ENCODE results near the gene TNFRSF25.
"Not testable (repeated sequence)": the region's sequence is repeated elsewhere in the genome, so short reads cannot be mapped to it uniquely, and the experiment has no call there.

The TNFRSF25 gene

GRCh38 chr1:6470132-6471085 lies 4.4 kb upstream of the TNFRSF25 start:
- no peak for DNase-seq (ENCODE audit: low read depth in 1 of 2, low spot score in 1 of 2)

GRCh38 chr1:6468729-6469461 lies 2.9 kb upstream of the TNFRSF25 start:
- DNase-seq (ENCODE audit: low read depth in 1 of 2, low spot score in 1 of 2) = no peak

DNA sequence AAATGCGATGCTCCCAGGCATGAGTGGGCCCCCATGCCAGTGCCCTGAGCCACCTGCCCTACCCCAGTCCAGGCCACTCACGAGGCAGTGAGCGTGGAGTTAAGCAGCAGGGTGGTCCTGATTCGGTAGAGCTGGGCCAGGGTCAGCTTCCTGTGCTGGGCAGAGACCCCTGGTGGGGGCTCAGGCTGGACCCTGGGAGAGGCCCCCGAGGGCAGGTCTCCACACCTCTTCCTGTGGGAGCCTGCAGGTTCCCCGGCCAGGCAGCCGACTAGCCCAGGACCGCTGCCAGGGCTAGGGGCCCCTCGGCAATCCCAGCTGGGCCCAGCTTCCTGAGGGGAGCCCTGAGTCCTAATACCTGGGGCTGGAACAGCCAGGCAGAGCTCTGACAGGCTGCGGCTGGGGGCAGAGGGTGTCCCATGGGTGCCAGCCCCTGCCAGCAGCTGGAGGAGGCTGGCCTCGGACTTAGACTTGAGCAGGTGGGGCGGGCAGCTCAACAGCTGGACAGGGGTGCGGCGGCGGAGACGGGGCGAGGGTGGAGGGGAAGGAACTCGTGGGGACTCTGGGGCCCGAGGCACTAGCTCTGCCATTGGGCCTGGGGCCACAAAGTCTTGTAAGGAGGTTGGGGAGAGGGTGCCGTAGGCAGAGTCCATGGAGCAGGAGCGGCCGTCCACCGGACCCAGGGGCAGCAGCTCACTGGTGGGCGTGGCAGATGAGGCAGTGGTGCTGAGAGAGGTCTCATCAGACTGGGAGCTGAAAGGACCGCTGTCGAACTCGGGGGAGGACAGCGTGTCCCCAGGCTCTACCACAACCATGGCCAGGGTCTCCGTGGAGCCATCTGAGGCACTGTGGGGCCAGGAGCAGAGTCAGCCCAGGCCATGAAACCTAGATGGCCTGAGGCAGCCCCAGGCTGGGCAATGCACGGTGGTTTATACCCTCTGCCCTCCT lies 2.0 kb upstream of the TNFRSF25 start:
- no peak for DNase-seq (ENCODE audit: low read depth in 1 of 2, low spot score in 1 of 2)

DNA sequence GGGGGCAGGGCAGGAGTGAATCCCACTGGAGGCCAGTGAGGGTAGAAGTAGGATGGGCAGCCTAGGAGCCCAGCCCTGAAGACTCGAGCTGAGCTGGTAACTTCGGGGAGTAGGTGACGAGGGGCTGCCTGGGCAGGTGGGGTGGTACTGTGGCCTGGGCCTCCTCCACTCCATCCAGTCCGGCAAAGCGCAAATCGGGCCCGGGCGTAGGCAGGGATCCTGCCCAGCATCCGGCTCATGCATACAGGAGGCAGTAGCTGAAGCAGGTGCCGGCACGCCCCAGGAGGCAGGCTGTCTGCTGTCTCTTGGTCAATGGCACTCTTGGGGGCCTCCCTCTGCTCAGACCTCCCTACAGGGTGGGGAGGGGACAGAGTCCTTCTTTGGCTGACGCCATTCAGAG lies 1.3 kb upstream of the TNFRSF25 start:
- DNase-seq (ENCODE audit: low read depth in 1 of 2, low spot score in 1 of 2) = no peak

GRCh38 chr1:6466751-6467150 lies 778 bp upstream of the TNFRSF25 start:
- DNase-seq (ENCODE audit: low read depth in 1 of 2, low spot score in 1 of 2) = no peak

DNA sequence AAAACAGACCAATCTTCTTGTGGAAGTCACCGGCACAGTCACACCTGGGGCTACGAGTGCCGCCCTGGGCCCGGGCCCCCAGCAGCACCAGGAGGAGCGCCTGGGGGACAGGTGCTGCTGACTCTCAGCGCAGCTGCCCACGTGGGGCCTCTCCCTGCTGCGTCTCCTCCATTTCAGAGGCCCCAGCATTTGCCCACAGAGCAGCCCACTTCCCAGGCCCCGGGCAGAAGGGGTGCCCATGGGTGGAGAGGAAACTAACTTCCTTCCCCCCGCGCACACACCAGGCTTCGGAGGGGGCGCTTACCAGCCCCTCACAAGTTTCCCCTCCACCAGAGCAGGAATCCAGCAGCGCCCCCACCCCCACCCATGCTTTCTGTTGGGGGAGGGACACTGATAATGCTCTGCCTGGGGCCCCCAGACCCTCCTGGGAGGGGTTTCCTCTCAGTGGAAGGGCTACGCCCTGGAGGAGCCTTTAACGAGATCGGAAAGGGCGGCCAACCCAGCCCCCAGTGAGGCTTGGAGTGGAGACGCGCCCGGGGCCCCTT lies 440 bp downstream of the TNFRSF25 start:
- DNase-seq (ENCODE audit: low read depth in 1 of 2, low spot score in 1 of 2) = peak in 1 of 2 donors; percentile 44

DNA sequence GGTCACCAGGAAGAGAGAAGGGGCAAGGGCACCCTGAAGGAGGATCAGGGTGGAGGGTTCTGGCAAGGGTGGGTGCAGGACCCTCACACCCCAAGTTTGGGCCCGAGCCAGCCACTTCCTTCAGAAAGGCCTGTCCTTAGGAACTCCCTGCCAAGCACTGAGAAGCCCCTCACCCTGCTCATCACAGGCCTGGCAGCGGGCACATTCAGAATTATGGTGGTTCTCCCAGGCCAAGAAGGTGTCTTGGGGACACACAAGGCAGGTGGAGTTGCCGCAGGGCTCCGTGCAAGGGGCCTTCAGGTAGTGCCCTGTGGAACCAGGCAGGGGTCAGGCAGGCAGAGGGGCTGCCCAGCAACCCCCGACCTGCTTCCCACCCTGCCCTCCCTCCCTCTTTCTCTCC lies 1.1 kb downstream of the TNFRSF25 start:
- DNase-seq (ENCODE audit: low read depth in 1 of 2, low spot score in 1 of 2) = no peak

DNA sequence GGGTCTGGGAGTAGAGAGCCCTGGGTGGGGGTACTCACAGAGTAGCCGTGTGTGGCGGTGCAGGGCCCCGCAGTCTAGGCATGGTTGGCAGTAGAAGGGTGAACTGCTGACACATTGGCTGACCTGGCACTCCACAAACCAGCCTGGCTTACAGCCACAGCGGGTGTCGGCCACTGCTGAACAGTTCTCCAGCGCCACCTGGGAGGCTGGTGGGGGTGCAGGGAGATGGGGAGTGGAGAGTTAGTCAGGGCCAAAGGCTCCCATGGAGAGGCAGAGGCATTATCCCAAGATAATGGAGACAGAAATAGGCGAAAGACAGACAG lies 1.5 kb downstream of the TNFRSF25 start:
- no peak for DNase-seq (ENCODE audit: low read depth in 1 of 2, low spot score in 1 of 2)

- no peak for DNase-seq (ENCODE audit: low read depth in 1 of 2, low spot score in 1 of 2)
Measured at GRCh38 chr1:6463120-6463412, 2.9 kb downstream of the TNFRSF25 start.

DNA sequence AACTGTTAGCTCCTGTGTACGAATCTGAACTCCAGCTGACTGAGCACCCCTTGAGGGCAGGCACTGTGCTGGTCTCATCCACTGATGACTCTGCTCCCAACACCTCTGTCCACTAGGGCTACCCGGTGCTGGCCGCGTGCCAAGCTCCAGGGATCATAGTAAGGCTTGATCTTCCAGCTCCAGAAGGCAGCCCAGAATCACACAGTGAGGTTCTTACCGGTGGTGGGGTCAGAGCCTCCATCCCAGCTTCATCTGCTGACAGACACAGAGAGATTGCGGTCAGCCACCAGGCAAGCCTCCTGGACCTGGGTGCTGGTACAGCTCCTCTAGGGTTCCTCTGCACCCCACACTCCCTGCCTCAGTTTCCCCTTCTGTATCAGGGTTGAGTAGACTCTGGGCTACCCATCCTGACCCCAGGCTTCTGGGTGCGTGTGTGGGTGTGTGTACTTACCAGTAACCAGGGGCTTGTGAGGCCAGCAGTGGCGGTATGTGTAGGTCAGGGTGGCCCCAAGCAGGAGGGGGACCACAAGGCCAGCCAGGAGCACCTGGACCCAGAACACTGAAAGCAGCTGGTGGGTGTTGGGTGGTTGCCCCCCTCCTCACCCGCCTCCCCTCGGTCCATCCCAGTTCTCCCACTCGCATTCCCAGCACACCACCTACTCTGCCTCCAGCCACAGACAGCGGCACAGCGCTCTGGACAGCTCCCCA lies 3.4 kb downstream of the TNFRSF25 start:
- no peak for DNase-seq (ENCODE audit: low read depth in 1 of 2, low spot score in 1 of 2)

DNA sequence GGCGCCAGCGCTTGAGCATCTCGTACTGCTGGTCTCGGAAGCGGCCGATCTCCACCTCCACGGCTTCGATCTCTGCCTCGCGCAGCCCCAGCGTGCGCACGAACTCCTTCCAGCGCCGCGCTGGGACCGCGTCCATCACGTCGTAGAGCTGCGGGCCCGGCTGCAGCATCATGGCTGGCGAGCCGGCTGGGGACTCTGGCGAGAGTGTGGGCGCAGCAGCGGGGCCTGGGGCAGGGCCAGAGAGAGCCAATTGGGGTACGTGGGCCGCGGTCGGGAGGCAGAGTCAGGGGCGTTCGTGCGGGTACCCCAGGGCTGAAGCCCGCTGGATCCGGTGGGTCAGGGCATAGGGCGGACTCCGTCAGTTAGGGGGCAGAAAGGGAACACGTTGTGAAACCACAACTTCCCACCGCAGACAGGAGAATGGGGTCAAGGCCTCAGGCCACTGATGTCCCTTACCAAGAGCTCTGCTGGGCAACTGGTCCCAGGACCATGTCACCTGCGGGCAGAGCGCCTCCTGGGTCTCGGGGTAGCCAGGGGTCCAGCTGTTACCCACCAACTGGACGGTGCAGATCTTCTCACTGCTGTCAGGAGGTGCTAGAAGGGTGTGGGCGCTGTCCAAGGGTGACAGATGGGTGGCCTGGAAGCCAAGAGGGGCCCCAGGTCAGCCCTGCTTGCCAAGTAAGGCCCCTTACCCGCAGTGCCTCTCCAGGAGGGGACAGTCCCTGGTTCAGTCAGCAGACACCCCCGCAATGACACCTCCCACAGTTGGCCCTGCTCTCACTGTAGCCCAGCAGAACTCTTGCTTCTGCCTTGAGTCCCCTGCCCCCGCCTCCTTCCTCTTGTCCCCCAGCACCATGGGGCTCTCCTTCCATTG lies 4.2 kb downstream of the TNFRSF25 start:
- DNase-seq (ENCODE audit: low read depth in 1 of 2, low spot score in 1 of 2) = no peak

DNA sequence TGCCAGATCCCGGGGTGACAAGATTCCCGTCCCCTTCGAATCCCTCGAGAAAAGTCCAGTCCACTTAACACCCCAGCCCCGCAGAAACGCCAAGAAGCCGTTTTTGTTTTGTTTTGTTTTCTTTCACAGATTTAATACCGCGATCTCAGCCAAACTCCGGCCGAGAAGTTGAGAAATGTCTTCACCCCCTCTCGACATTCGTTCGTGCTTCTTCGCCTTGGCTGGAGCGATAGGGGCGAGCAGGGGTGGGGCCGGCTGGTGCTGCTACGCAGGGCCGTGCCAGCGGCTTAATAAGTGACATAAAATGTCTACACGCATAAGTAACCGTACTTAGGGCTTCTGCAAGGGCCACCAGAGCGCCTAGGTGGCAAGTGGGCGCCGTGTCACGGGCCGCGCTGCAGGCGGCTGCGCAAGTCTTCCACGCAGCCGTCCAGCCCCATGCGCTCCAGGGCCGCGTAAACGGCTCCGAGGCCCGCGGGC lies 4.9 kb downstream of the TNFRSF25 start:
- DNase-seq (ENCODE audit: low read depth in 1 of 2, low spot score in 1 of 2) = no peak

DNA sequence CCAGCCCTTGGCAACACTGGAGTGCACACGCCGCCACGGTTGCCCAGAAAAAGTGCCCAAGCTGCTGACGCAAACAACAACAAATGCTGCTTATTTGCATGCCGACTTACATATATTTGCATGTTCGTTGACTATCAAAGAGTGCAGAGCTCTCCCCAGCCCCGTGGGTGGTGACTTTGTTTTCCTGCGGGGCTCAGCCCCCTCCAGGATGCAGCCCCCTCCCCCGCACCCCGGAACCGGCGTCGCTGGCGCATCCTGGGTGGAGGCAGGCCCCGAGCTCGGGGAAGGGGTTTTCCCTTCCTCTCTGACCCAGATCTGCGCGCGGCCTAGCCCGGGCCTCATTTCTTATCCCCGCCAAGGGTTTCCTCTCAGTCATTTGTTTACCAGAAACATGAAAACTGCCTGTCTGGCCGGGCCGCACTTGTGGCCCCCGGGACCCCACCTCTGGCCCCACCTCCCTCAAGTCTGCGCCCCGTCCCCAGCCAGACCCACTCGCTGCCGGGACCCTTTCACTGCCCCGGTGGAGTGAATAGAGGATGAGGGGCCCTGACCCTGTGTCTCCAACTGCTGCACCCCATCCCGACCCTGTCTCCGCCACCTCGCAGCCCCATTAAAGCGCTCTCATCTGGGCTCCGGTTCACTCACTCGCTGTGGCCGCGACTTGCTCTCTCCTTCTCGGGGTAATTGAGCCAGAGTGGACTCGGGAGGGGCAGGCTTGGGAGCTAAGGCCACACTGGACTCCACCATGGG lies 5.5 kb downstream of the TNFRSF25 start:
- peak; percentile 85 to 88 for DNase-seq (ENCODE audit: low read depth in 1 of 2, low spot score in 1 of 2)

- DNase-seq (ENCODE audit: low read depth in 1 of 2, low spot score in 1 of 2) = peak in 1 of 2 donors; percentile 55
Measured at GRCh38 chr1:6459850-6460265, 6.1 kb downstream of the TNFRSF25 start.

GRCh38 chr1:6456800-6457466 lies 9.0 kb downstream of the TNFRSF25 start:
- DNase-seq (ENCODE audit: low read depth in 1 of 2, low spot score in 1 of 2) = no peak

GRCh38 chr1:6455752-6456520 lies 10.0 kb downstream of the TNFRSF25 start:
- not testable (repeated sequence) for DNase-seq (ENCODE audit: low read depth in 1 of 2, low spot score in 1 of 2)

Data from stimulated activated CD4-positive, alpha-beta T cell treated with anti-CD3 and anti-CD28 coated beads, Interleukin-15, amount 100 ng/mL, for 1 hour (primary cell).